ENCODE measurements around the gene C1orf159.

GRCh38 chr1:1044455-1045078, 71.3 kb downstream of the C1orf159 start:
- TF ChIP-seq CTCF (IDR thresholded peaks at IDR 0.05; ENCODE audit: low read depth, low read length), result no peak
- no peak for TF ChIP-seq POLR2A (IDR thresholded peaks at IDR 0.05; ENCODE audit: extremely low read depth, insufficient read length)
- no peak for TF ChIP-seq MAX (IDR thresholded peaks at IDR 0.05; ENCODE audit: low read depth, low read length)
